HepG2 (cell line): Measurements from ENCODE around the gene VWA1. TPM values are rescaled to one million over a fixed set of nuclear protein-coding genes. Genes with fewer than 3 reads are reported as not detected.

ENCODE experiments used
- ATM ChIP-seq: fragments of 450-650 bp; IDR thresholded peaks from 2 replicates; pipeline ENCODE4 v1.7.1; 2017; ENCODE audit warnings: mild to moderate bottlenecking, borderline replicate concordance
- CC2D1A ChIP-seq: sonication (generic); formaldehyde crosslinking; IDR thresholded peaks from 2 replicates; pipeline ENCODE4 v1.8.1; 2023; ENCODE audit warnings: mild to moderate bottlenecking, missing genetic modification reagents
- CHD2 ChIP-seq: IDR thresholded peaks from 2 replicates; pipeline ENCODE4 v1.6.1; 2011; ENCODE audit warnings: low read depth, low read length, improper control_type of control experiment
- CREM ChIP-seq, 2 experiments: sonication (generic) in 1 of 2; formaldehyde crosslinking in 1 of 2; IDR thresholded peaks; 2 replicates each; pipeline versions ENCODE4 v1.4.0 to v1.6.1; 2016 to 2020; ENCODE audit warnings: antibody characterized with exemption in 1 of 2, mild to moderate bottlenecking in 1 of 2, missing genetic modification reagents in 1 of 2
- JARID2 ChIP-seq: sonication (generic); formaldehyde crosslinking; IDR thresholded peaks from 2 replicates; pipeline ENCODE4 v1.8.1; 2023; ENCODE audit warnings: missing genetic modification reagents, inconsistent platforms; ENCODE audit not compliant: insufficient replicate concordance
- KAT2B ChIP-seq: fragments of 150-350 bp; IDR thresholded peaks from 2 replicates; pipeline ENCODE4 v1.6.1; 2014; ENCODE audit warnings: low read depth, low read length, borderline replicate concordance
- KDM2A ChIP-seq: sonication (generic); formaldehyde crosslinking; IDR thresholded peaks from 2 replicates; pipeline ENCODE4 v1.4.0; 2020; ENCODE audit warnings: low read depth, missing genetic modification reagents, borderline replicate concordance
- KDM3A ChIP-seq: IDR thresholded peaks from 2 replicates; pipeline ENCODE4 v1.6.1; 2018; ENCODE audit warnings: low read depth, missing compliant biosample characterization
- KMT2B ChIP-seq: IDR thresholded peaks from 2 replicates; pipeline ENCODE4 v1.6.1; 2016; ENCODE audit warnings: missing genetic modification reagents, missing compliant biosample characterization
- MXI1 ChIP-seq: IDR thresholded peaks from 3 replicates; pipeline ENCODE4 v1.6.1; 2012; ENCODE audit warnings: low read depth, low read length, inconsistent platforms, borderline replicate concordance
- RAD21 ChIP-seq: fragments of 450-650 bp; formaldehyde crosslinking; IDR thresholded peaks from 2 replicates; pipeline ENCODE4 v1.5.0; 2020; ENCODE audit warnings: mild to moderate bottlenecking
- RFXANK ChIP-seq: IDR thresholded peaks from 2 replicates; pipeline ENCODE4 v1.6.1; 2016
- ZBTB38 ChIP-seq: sonication (generic); formaldehyde crosslinking; IDR thresholded peaks from 2 replicates; pipeline ENCODE4 v1.5.1; 2020; ENCODE audit warnings: mild to moderate bottlenecking, missing genetic modification reagents
- ZNF121 ChIP-seq: sonication (generic); formaldehyde crosslinking; IDR thresholded peaks from 2 replicates; pipeline ENCODE4 v1.5.0; 2020; ENCODE audit warnings: mild to moderate bottlenecking, missing genetic modification reagents
- ZNF180 ChIP-seq: sonication (generic); formaldehyde crosslinking; IDR thresholded peaks from 2 replicates; pipeline ENCODE4 v1.4.0; 2020; ENCODE audit warnings: low read depth, missing genetic modification reagents, borderline replicate concordance
- ZNF543 ChIP-seq: sonication (generic); formaldehyde crosslinking; IDR thresholded peaks from 2 replicates; pipeline ENCODE4 v1.4.0; 2020; ENCODE audit warnings: mild to moderate bottlenecking, missing genetic modification reagents
- ZNF552 ChIP-seq: sonication (generic); formaldehyde crosslinking; IDR thresholded peaks from 2 replicates; pipeline ENCODE4 v1.9.0; 2022; ENCODE audit warnings: missing genetic modification reagents, mild to moderate bottlenecking, borderline replicate concordance
- polyA plus RNA-seq, 8 experiments: library from polyadenylated mRNA; depleted of rRNA in 3 of 8; stranded (reverse) in 7 of 8; unstranded in 1 of 8; fragments of >200 nt; fragmentation: Illumina TruSeq in 4 of 8; extraction: Trizol in 4 of 8; gene quantifications; 2 replicates each; pipeline versions ENCODE4 v1.2.1 to v1.2.3, GENCODE V29; 2011 to 2016; ENCODE audit warnings: low read depth in 4 of 8, missing spikeins in 1 of 8, mixed read lengths in 1 of 8; ENCODE audit not compliant: insufficient read depth in 1 of 8
- total RNA-seq, 5 experiments: library from RNA; depleted of rRNA; stranded (reverse); fragments of >200 nt; fragmentation: Illumina TruSeq; extraction: Trizol; gene quantifications; 2 replicates each; pipeline ENCODE4 v1.2.3, GENCODE V29; 2016; ENCODE audit warnings: low read depth in 1 of 5
- TF ChIP-seq, protein P1 (sequence below): sonication (generic); formaldehyde crosslinking; IDR thresholded peaks from 2 replicates; pipeline ENCODE4 v1.4.0; 2020; ENCODE audit warnings: missing genetic modification reagents
- TF ChIP-seq, protein P2 (sequence below): sonication (generic); formaldehyde crosslinking; IDR thresholded peaks from 2 replicates; pipeline ENCODE4 v1.5.0; 2020; ENCODE audit warnings: mild to moderate bottlenecking, missing genetic modification reagents
- TF ChIP-seq, protein P3 (sequence below), 2 experiments: IDR thresholded peaks; 2 replicates each; pipeline ENCODE4 v1.6.1; 2011 to 2012; ENCODE audit warnings: low read length in 2 of 2, borderline replicate concordance in 1 of 2, low read depth in 1 of 2, mild to moderate bottlenecking in 1 of 2, moderate library complexity in 1 of 2
- TF ChIP-seq, protein P4 (sequence below): IDR thresholded peaks from 2 replicates; pipeline ENCODE4 v1.6.1; 2012; ENCODE audit warnings: inconsistent platforms

VWA1 gene
- total and polyA plus RNA-seq, 2 of the 13 experiments (the other 11 are each of a cell fraction or from before 2014, with no cell fraction given): 40.9 to 57.5 TPM

DNA sequence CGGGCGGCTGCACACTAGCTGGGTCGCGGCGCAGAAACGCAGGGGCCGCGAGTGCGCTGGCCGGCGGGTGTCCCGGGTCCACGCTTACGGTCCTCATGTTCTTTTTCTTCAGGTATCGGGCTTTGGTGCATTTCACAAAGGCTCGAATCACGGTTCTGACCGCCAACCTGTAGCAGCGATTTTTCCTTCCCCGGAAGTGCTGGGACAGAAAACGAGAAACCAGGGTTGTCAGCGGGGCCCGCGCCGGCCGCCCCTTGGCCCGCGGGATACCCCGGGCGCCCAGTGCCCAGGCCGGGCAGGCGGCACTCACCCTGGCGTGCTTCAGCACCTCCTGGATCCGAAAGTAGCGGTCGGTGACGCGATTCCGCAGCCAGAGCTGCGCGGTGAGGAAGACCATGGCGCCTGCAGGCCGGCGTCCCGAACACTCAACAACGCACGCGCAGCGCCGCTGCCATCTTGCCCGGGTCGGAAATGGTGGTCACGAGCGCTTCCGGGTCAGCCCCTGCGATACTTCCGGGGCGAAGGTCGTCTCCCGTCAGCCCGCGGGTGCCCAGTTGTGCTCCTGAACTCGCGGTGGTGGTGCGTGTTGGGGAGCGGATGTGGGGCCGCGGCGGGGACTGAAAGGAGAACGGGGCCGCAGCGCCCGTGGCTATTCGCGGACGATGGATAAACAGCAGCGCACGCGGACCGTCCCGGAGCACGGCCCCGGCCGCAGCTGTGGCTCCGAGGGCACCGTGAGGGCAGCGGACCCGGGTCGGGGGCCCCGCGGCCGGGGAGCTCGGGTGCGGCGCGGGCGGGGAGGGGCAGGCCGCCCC is 28.5 kb upstream of the VWA1 start, which contains the start of gene MRPL20 (continued):
- TF ChIP-seq ATM (no peak), ZBTB38 (peak; percentile 97), ZNF121 (CRISPR knock-in tag) (peak; percentile 37; the same call in 1 of the 2 replicates), ZNF543 (CRISPR knock-in tag) (no peak; the same call in 1 of the 2 replicates), MXI1 (peak; percentile 85; the same call in 1 of the 3 replicates), ZNF180 (no peak), KDM3A (peak; percentile 89), KDM2A (CRISPR knock-in tag) (peak; percentile 98), KMT2B (CRISPR knock-in tag) (peak; percentile 94), RAD21 (CRISPR knock-in tag) (peak; percentile 42; the same call in 1 of the 2 replicates), RFXANK (CRISPR knock-in tag) (no peak), CREM (IDR thresholded peaks at IDR 0.05) (peak; percentile 88), CREM (CRISPR knock-in tag; IDR thresholded peaks at IDR 0.05) (0 out of 2 replicates have a peak, but pooled peaks have one; percentile 12), KAT2B (no peak), JARID2 (CRISPR knock-in tag) (peak; percentile 92), CHD2 (peak; percentile 77), CC2D1A (CRISPR knock-in tag) (no peak), ZNF552 (no peak)
- TF ChIP-seq, protein P1, sequence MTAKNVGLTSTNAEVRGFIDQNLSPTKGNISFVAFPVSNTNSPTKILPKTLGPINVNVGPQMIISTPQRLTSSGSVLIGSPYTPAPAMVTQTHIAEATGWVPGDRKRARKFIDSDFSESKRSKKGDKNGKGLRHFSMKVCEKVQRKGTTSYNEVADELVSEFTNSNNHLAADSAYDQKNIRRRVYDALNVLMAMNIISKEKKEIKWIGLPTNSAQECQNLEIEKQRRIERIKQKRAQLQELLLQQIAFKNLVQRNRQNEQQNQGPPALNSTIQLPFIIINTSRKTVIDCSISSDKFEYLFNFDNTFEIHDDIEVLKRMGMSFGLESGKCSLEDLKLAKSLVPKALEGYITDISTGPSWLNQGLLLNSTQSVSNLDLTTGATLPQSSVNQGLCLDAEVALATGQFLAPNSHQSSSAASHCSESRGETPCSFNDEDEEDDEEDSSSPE: peak; percentile 70; the same call in 1 of the 2 replicates
- TF ChIP-seq, protein P2, sequence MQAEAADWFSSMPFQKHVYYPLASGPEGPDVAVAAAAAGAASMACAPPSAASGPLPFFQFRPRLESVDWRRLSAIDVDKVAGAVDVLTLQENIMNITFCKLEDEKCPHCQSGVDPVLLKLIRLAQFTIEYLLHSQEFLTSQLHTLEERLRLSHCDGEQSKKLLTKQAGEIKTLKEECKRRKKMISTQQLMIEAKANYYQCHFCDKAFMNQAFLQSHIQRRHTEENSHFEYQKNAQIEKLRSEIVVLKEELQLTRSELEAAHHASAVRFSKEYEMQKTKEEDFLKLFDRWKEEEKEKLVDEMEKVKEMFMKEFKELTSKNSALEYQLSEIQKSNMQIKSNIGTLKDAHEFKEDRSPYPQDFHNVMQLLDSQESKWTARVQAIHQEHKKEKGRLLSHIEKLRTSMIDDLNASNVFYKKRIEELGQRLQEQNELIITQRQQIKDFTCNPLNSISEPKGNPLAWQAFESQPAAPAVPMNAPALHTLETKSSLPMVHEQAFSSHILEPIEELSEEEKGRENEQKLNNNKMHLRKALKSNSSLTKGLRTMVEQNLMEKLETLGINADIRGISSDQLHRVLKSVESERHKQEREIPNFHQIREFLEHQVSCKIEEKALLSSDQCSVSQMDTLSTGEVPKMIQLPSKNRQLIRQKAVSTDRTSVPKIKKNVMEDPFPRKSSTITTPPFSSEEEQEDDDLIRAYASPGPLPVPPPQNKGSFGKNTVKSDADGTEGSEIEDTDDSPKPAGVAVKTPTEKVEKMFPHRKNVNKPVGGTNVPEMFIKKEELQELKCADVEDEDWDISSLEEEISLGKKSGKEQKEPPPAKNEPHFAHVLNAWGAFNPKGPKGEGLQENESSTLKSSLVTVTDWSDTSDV (CRISPR knock-in tag): peak; percentile 85; the same call in 1 of the 2 replicates
- TF ChIP-seq, protein P3, sequence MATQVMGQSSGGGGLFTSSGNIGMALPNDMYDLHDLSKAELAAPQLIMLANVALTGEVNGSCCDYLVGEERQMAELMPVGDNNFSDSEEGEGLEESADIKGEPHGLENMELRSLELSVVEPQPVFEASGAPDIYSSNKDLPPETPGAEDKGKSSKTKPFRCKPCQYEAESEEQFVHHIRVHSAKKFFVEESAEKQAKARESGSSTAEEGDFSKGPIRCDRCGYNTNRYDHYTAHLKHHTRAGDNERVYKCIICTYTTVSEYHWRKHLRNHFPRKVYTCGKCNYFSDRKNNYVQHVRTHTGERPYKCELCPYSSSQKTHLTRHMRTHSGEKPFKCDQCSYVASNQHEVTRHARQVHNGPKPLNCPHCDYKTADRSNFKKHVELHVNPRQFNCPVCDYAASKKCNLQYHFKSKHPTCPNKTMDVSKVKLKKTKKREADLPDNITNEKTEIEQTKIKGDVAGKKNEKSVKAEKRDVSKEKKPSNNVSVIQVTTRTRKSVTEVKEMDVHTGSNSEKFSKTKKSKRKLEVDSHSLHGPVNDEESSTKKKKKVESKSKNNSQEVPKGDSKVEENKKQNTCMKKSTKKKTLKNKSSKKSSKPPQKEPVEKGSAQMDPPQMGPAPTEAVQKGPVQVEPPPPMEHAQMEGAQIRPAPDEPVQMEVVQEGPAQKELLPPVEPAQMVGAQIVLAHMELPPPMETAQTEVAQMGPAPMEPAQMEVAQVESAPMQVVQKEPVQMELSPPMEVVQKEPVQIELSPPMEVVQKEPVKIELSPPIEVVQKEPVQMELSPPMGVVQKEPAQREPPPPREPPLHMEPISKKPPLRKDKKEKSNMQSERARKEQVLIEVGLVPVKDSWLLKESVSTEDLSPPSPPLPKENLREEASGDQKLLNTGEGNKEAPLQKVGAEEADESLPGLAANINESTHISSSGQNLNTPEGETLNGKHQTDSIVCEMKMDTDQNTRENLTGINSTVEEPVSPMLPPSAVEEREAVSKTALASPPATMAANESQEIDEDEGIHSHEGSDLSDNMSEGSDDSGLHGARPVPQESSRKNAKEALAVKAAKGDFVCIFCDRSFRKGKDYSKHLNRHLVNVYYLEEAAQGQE (IDR thresholded peaks at IDR 0.05; ENCODE audit: borderline replicate concordance in 1 of 2, low read depth in 1 of 2, low read length in 2 of 2): peak in 1 of 2 experiments; percentile 63; a peak in 1 of 4 replicates
- TF ChIP-seq, protein P4, sequence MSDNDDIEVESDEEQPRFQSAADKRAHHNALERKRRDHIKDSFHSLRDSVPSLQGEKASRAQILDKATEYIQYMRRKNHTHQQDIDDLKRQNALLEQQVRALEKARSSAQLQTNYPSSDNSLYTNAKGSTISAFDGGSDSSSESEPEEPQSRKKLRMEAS: no peak
